Keratinocyte (primary cell): ENCODE data around the gene PRKN. TPM values are rescaled to one million over a fixed set of nuclear protein-coding genes. Genes with fewer than 3 reads are reported as not detected.

Source experiments
- DNase-seq: peaks from one replicate; pipeline ENCODE4 v3.0.0-alpha.2; 2011; ENCODE audit warnings: low read depth, missing footprints, low spot score
- FAIRE-seq: peaks from 2 replicates; lab custom pipeline; 2011; peaks lifted over from hg19 to GRCh38; lab: Jason Lieb, UNC
- H2AFZ ChIP-seq: 2 replicates; pipeline ENCODE4 v1.6.0; 2012; ENCODE audit warnings: low read length, control low read depth, inconsistent platforms; ENCODE audit not compliant: control insufficient read depth
- H3K27ac ChIP-seq: 2 replicates; pipeline ENCODE4 v1.5.1; 2011; ENCODE audit warnings: low read length; ENCODE audit not compliant: control insufficient read depth, insufficient read depth
- H3K27me3 ChIP-seq: 3 replicates; pipeline ENCODE4 v1.6.0; 2011; ENCODE audit warnings: low read length; ENCODE audit not compliant: control insufficient read depth, insufficient read depth; ENCODE audit errors: extremely low read depth
- H3K36me3 ChIP-seq, 2 experiments: 2 replicates in 1 of 2; 3 replicates in 1 of 2; pipeline ENCODE4 v1.5.1; 2011; ENCODE audit warnings: low read length in 2 of 2, mild to moderate bottlenecking in 1 of 2; ENCODE audit not compliant: control insufficient read depth in 2 of 2, insufficient read depth in 2 of 2; ENCODE audit errors: extremely low read depth in 1 of 2
- H3K4me1 ChIP-seq: 3 replicates; pipeline ENCODE4 v1.5.1; 2011; ENCODE audit warnings: low read length; ENCODE audit not compliant: control insufficient read depth, insufficient read depth; ENCODE audit errors: extremely low read depth
- H3K4me2 ChIP-seq: 3 replicates; pipeline ENCODE4 v1.6.0; 2011; ENCODE audit warnings: low read depth, low read length; ENCODE audit not compliant: control insufficient read depth, insufficient read depth; ENCODE audit errors: extremely low read depth
- H3K4me3 ChIP-seq, 3 experiments: fragments of 200-600 bp in 1 of 3; sonication (generic) in 1 of 3; 2 replicates in 2 of 3; 3 replicates in 1 of 3; pipeline ENCODE4 v1.5.1; 2011 to 2016; ENCODE audit warnings: low read length in 3 of 3, mild to moderate bottlenecking in 3 of 3, control low read depth in 2 of 3, inconsistent platforms in 1 of 3, low read depth in 1 of 3, mixed read lengths in 1 of 3, mixed run types in 1 of 3, moderate library complexity in 1 of 3; ENCODE audit not compliant: control insufficient read depth in 2 of 3, insufficient read depth in 2 of 3; ENCODE audit errors: extremely low read depth in 1 of 3
- H3K79me2 ChIP-seq: 2 replicates; pipeline ENCODE4 v1.6.0; 2012; ENCODE audit warnings: low read length; ENCODE audit not compliant: control insufficient read depth, insufficient read depth
- H3K9ac ChIP-seq: 3 replicates; pipeline ENCODE4 v1.6.0; 2011; ENCODE audit warnings: low read length; ENCODE audit not compliant: control insufficient read depth, insufficient read depth; ENCODE audit errors: extremely low read depth
- H3K9me1 ChIP-seq: 3 replicates; pipeline ENCODE4 v1.6.0; 2011; ENCODE audit warnings: low read length; ENCODE audit not compliant: control insufficient read depth, insufficient read depth; ENCODE audit errors: extremely low read depth
- H3K9me3 ChIP-seq: 2 replicates; pipeline ENCODE4 v1.5.1; 2012; ENCODE audit warnings: low read depth, low read length; ENCODE audit not compliant: control insufficient read depth
- H4K20me1 ChIP-seq: 3 replicates; pipeline ENCODE4 v1.6.0; 2011; ENCODE audit warnings: low read length; ENCODE audit not compliant: control insufficient read depth, insufficient read depth; ENCODE audit errors: extremely low read depth
- CTCF ChIP-seq, 3 experiments: IDR thresholded peaks in 1 of 3; conservative IDR thresholded peaks in 1 of 3; optimal IDR thresholded peaks in 1 of 3; 2 replicates in 2 of 3; 3 replicates in 1 of 3; pipeline versions ENCODE3 to v1.5.1; 2011; ENCODE audit warnings: low read length in 3 of 3, mild to moderate bottlenecking in 3 of 3, moderate library complexity in 2 of 3, control low read depth in 1 of 3, inconsistent platforms in 1 of 3; ENCODE audit not compliant: insufficient read depth in 2 of 3; ENCODE audit errors: extremely low read depth in 1 of 3
- EZH2 ChIP-seq: IDR thresholded peaks from one replicate; pipeline ENCODE4 v1.6.1; 2012; ENCODE audit warnings: inconsistent platforms, mild to moderate bottlenecking, low read length, moderate library complexity
- dilution Hi-C: fragments of 300-500 bp; cut with MboI; formaldehyde crosslinking; loops from one replicate; pipeline ENCODE4 v1.7.0; 2020; ENCODE audit warnings: low sequenced_read_pairs; ENCODE audit not compliant: extremely low pct_ligation_motif_present
- polyA plus RNA-seq, 5 experiments: library from polyadenylated mRNA; depleted of rRNA in 3 of 5; stranded (reverse) in 3 of 5; stranded (forward) in 1 of 5; unstranded in 1 of 5; fragments of >200 nt; gene quantifications; 1 replicate in 1 of 5; 2 replicates in 3 of 5; 3 replicates in 1 of 5; pipeline versions ENCODE4 v1.2.1 to v1.2.3, GENCODE V29; 2011 to 2012; ENCODE audit warnings: missing spikeins in 2 of 5, low read depth in 1 of 5, low replicate concordance in 1 of 5

PRKN gene
- polyA plus RNA-seq, 1 donor (not counting 4 experiments of a cell fraction or from before 2014, with no cell fraction given), result 0.67 TPM

GRCh38 chr6:161918628-161919205, 808.8 kb downstream of the PRKN start:
- no peaks in the 10 kb centered on the region for H3K79me2 ChIP-seq
- no peaks in the 10 kb centered on the region for H3K36me3 ChIP-seq
- no peaks in the 10 kb centered on the region for H4K20me1 ChIP-seq
- no peak overlapping the region for H2AFZ ChIP-seq
- dilution Hi-C loops, result no loop called here
- no peak overlapping the region for H3K9ac ChIP-seq
- H3K4me3 ChIP-seq, result no peak overlapping the region
- no peak for DNase-seq
- H3K4me1 ChIP-seq, result no peaks in the 10 kb centered on the region
- H3K27ac ChIP-seq, result no peak overlapping the region
- H3K9me1 ChIP-seq, result no peaks in the 10 kb centered on the region
- H3K9me3 ChIP-seq, result no peaks in the 10 kb centered on the region
- no peak overlapping the region for H3K4me2 ChIP-seq
- no peak for FAIRE-seq
- TF ChIP-seq EZH2, result no peak
- TF ChIP-seq CTCF (optimal IDR thresholded peaks at IDR 0.05 in 1 of 3, IDR thresholded peaks at IDR 0.05 in 1 of 3, conservative IDR thresholded peaks at IDR 0.05 in 1 of 3; ENCODE audit: extremely low read depth in 1 of 3, insufficient read depth in 2 of 3, low read length in 3 of 3), result no peak
- H3K27me3 ChIP-seq, result no peaks in the 10 kb centered on the region

GRCh38 chr6:161918109-161918531, 809.4 kb downstream of the PRKN start:
- H3K4me1 ChIP-seq, result no peaks in the 10 kb centered on the region
- dilution Hi-C loops, result no loop called here
- H3K36me3 ChIP-seq, result no peaks in the 10 kb centered on the region
- no peak for TF ChIP-seq EZH2
- no peak for TF ChIP-seq CTCF (optimal IDR thresholded peaks at IDR 0.05 in 1 of 3, IDR thresholded peaks at IDR 0.05 in 1 of 3, conservative IDR thresholded peaks at IDR 0.05 in 1 of 3; ENCODE audit: extremely low read depth in 1 of 3, insufficient read depth in 2 of 3, low read length in 3 of 3)
- no peaks in the 10 kb centered on the region for H3K79me2 ChIP-seq
- no peaks in the 10 kb centered on the region for H4K20me1 ChIP-seq
- H2AFZ ChIP-seq, result no peak overlapping the region
- no peaks in the 10 kb centered on the region for H3K9me3 ChIP-seq
- no peaks in the 10 kb centered on the region for H3K27me3 ChIP-seq
- no peaks in the 10 kb centered on the region for H3K9me1 ChIP-seq
- no peak overlapping the region for H3K4me2 ChIP-seq
- DNase-seq (no peak), FAIRE-seq (no peak)
- no peak overlapping the region for H3K4me3 ChIP-seq
- H3K9ac ChIP-seq, result no peak overlapping the region
- no peak overlapping the region for H3K27ac ChIP-seq
